GM12878 (cell line): ENCODE data around the gene RNF150.

Experiments used
- CEBPZ ChIP-seq: fragments of 150-350 bp; IDR thresholded peaks from 2 replicates; pipeline ENCODE4 v1.6.1; 2016; ENCODE audit warnings: low read depth, low read length
- TF ChIP-seq, protein P1 (sequence below): IDR thresholded peaks from 2 replicates; pipeline ENCODE4 v1.6.1; 2012; ENCODE audit warnings: mild to moderate bottlenecking, low read depth, low read length
- TF ChIP-seq, protein P2 (sequence below): IDR thresholded peaks from 2 replicates; pipeline ENCODE4 v1.6.1; 2011; ENCODE audit warnings: low read depth, low read length, improper control_type of control experiment, borderline replicate concordance

- no peak for TF ChIP-seq CEBPZ
- TF ChIP-seq, protein P1, sequence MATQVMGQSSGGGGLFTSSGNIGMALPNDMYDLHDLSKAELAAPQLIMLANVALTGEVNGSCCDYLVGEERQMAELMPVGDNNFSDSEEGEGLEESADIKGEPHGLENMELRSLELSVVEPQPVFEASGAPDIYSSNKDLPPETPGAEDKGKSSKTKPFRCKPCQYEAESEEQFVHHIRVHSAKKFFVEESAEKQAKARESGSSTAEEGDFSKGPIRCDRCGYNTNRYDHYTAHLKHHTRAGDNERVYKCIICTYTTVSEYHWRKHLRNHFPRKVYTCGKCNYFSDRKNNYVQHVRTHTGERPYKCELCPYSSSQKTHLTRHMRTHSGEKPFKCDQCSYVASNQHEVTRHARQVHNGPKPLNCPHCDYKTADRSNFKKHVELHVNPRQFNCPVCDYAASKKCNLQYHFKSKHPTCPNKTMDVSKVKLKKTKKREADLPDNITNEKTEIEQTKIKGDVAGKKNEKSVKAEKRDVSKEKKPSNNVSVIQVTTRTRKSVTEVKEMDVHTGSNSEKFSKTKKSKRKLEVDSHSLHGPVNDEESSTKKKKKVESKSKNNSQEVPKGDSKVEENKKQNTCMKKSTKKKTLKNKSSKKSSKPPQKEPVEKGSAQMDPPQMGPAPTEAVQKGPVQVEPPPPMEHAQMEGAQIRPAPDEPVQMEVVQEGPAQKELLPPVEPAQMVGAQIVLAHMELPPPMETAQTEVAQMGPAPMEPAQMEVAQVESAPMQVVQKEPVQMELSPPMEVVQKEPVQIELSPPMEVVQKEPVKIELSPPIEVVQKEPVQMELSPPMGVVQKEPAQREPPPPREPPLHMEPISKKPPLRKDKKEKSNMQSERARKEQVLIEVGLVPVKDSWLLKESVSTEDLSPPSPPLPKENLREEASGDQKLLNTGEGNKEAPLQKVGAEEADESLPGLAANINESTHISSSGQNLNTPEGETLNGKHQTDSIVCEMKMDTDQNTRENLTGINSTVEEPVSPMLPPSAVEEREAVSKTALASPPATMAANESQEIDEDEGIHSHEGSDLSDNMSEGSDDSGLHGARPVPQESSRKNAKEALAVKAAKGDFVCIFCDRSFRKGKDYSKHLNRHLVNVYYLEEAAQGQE, result no peak
- TF ChIP-seq, protein P2, sequence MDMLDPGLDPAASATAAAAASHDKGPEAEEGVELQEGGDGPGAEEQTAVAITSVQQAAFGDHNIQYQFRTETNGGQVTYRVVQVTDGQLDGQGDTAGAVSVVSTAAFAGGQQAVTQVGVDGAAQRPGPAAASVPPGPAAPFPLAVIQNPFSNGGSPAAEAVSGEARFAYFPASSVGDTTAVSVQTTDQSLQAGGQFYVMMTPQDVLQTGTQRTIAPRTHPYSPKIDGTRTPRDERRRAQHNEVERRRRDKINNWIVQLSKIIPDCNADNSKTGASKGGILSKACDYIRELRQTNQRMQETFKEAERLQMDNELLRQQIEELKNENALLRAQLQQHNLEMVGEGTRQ, result no peak
Measured at GRCh38 chr4:140982613-140983340, 150.5 kb downstream of the RNF150 start.
